PC-3 (cell line): ENCODE measurements around the gene TGFB1I1.

Experiments used
- EZH2 ChIP-seq: fragments of 300-600 bp; sonication (generic); IDR thresholded peaks from one replicate; pipeline ENCODE4 v1.6.1; 2017; ENCODE audit warnings: antibody characterized with exemption, mild to moderate bottlenecking, low read length; ENCODE audit not compliant: unreplicated experiment
- EZH2phosphoT487 ChIP-seq: fragments of 300-600 bp; sonication (generic); IDR thresholded peaks from 2 replicates; pipeline ENCODE4 v1.6.1; 2018; ENCODE audit warnings: mild to moderate bottlenecking, antibody characterized with exemption, low read length, borderline replicate concordance
- TF ChIP-seq, protein P1 (sequence below): fragments of 300-600 bp; sonication (generic); conservative IDR thresholded peaks from 2 replicates; pipeline ENCODE4 v1.5.1; 2017; ENCODE audit warnings: antibody characterized with exemption, low read depth, mild to moderate bottlenecking, low read length

DNA sequence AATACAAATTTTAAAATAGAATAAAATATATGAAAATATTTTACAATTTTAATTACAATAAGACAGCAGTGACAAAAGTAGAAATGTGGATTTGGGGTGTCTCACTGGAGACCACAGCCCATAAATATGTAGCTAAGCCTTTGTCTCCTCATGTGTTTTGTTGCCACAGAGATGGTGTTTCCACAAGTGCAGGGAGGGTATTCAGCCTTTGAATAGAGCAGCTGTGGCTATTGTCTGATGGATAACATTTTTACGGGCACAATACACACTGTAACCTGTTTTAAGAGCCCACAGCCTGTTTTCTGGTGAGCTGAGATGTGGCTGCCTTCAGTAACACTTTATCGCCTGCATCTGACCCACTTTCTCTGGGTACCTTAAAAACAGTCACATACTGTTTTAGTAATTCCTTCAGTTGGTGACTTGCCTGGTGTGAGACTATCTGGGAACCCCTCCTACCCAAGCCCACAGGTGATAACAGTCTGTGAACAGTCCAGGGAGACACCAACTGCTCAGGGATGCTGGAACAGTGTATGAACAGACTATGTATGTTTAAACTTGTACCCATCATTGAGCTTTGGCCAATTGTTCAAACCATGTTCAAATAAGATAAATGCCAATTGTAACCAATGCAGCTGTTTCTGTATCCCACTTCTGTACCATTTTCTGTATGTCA, 47.9 kb downstream of the TGFB1I1 start:
- TF ChIP-seq, protein P1, sequence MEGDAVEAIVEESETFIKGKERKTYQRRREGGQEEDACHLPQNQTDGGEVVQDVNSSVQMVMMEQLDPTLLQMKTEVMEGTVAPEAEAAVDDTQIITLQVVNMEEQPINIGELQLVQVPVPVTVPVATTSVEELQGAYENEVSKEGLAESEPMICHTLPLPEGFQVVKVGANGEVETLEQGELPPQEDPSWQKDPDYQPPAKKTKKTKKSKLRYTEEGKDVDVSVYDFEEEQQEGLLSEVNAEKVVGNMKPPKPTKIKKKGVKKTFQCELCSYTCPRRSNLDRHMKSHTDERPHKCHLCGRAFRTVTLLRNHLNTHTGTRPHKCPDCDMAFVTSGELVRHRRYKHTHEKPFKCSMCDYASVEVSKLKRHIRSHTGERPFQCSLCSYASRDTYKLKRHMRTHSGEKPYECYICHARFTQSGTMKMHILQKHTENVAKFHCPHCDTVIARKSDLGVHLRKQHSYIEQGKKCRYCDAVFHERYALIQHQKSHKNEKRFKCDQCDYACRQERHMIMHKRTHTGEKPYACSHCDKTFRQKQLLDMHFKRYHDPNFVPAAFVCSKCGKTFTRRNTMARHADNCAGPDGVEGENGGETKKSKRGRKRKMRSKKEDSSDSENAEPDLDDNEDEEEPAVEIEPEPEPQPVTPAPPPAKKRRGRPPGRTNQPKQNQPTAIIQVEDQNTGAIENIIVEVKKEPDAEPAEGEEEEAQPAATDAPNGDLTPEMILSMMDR, result no peak
- TF ChIP-seq EZH2, result no peak
- TF ChIP-seq EZH2phosphoT487, result no peak
